ENCODE data around the gene TMEM63C. TPM values are rescaled to one million over a fixed set of nuclear protein-coding genes. Genes with fewer than 3 reads are reported as not detected.
A peak's percentile ranks its signal among the peaks of the same experiment; 100 is the strongest.

TMEM63C gene
- total and polyA plus RNA-seq, 8 donors: 0.14 to 8.8 (median 1.4) TPM; not detected in 2

- H3K9me3 ChIP-seq: no peaks in the 10 kb centered on the region
- peaks cover 0 to 5% (median 0%) of the 10 kb centered on the region in 3 donors for H3K27me3 ChIP-seq
- H3K4me3 ChIP-seq: no peak overlapping the region
- H3K36me3 ChIP-seq: no peaks in the 10 kb centered on the region
- no peak overlapping the region for H3K27ac ChIP-seq
- DNase-seq: no peak
- intact Hi-C loops (cut with DNase I; ENCODE audit: low total_unique reads): no loop called here
- WGBS, 5 donors: 47 to 54% (median 51%) methylated on average over 2 of the region's 2 CpGs
- TF ChIP-seq POLR2A (IDR thresholded peaks at IDR 0.05) (no peak), CTCF (IDR thresholded peaks at IDR 0.05) (no peak), POLR2AphosphoS5 (IDR thresholded peaks at IDR 0.05) (no peak), EP300 (IDR thresholded peaks at IDR 0.05) (no peak)
- H3K4me1 ChIP-seq: no peaks in the 10 kb centered on the region
These were observed 60.4 kb downstream of the TMEM63C start for GRCh38 chr14:77241955-77242354.

- no peak overlapping the region for H3K27ac ChIP-seq
- no peak for DNase-seq
- H3K9me3 ChIP-seq: no peaks in the 10 kb centered on the region
- 65 to 78% (median 75%) methylated on average over 12 of the region's 12 CpGs for WGBS, 5 donors
- no peaks in the 10 kb centered on the region for H3K36me3 ChIP-seq
- TF ChIP-seq POLR2A (IDR thresholded peaks at IDR 0.05): no peak
- no peak for TF ChIP-seq EP300 (IDR thresholded peaks at IDR 0.05)
- TF ChIP-seq CTCF (IDR thresholded peaks at IDR 0.05): no peak
- no peak for TF ChIP-seq POLR2AphosphoS5 (IDR thresholded peaks at IDR 0.05)
- no peaks in the 10 kb centered on the region for H3K27me3 ChIP-seq
- H3K4me3 ChIP-seq: no peak overlapping the region
- intact Hi-C loops (cut with DNase I; ENCODE audit: low total_unique reads): no loop called here
- no peaks in the 10 kb centered on the region for H3K4me1 ChIP-seq
These were observed 61.2 kb downstream of the TMEM63C start for GRCh38 chr14:77242752-77243151.

DNA sequence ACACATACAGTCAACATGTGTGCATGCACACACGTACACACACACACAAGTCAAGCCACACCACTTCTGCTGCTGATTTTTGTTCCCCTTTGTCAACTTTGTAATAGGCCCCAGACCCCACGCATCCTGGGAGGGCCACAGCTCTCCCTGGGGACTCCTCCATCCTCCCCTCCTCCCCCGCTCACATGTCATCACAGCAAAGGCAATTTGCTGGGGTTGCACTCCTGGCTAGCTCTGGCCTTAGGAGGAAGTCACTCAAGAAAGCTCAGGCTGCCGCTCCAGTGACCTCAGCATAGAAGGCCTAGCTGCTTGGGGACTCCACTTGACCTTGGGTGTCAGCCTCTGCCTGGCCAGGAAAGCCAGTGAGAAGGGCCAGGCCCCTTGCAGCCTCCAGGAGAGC lies 62.3 kb downstream of the TMEM63C start:
- Histone ChIP-seq H3K36me3 (no peaks in the 10 kb centered on the region), H3K27me3 (no peaks in the 10 kb centered on the region), H3K27ac (no peak overlapping the region), H3K4me3 (no peak overlapping the region), H3K4me1 (no peaks in the 10 kb centered on the region), H3K9me3 (no peaks in the 10 kb centered on the region)
- no peak for TF ChIP-seq POLR2AphosphoS5 (IDR thresholded peaks at IDR 0.05)
- no peak for TF ChIP-seq EP300 (IDR thresholded peaks at IDR 0.05)
- no peak for TF ChIP-seq CTCF (IDR thresholded peaks at IDR 0.05)
- TF ChIP-seq POLR2A (IDR thresholded peaks at IDR 0.05): no peak
- DNase-seq: peak in 1 of 2 donors; percentile 21
- intact Hi-C loops (cut with DNase I; ENCODE audit: low total_unique reads): no loop called here
- 76 to 86% (median 84%) methylated on average over 4 of the region's 4 CpGs for WGBS, 5 donors

DNA sequence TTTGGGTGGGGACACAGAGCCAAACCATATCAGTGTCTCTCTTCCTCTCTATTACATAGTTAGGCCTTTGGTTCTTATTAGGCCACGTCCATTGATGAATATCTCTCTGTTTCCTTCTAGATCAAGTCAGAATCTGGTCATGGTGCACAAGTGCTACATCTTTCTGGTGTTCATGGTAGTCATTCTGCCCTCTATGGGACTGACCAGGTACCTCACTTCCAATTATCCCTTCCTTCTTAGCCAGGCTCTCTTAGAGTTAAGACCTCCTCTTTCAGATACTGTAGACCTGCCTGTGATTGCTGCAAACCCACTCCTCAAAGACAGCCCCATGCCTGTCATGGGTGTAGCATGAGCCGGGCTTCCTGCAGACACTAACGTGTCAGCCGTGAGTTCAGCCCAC lies 64.2 kb downstream of the TMEM63C start:
- intact Hi-C loops (cut with DNase I; ENCODE audit: low total_unique reads): no loop called here
- 72 to 87% (median 75%) methylated on average over 4 of the region's 4 CpGs for WGBS, 5 donors
- TF ChIP-seq EP300 (IDR thresholded peaks at IDR 0.05) (no peak), POLR2AphosphoS5 (IDR thresholded peaks at IDR 0.05) (no peak), POLR2A (IDR thresholded peaks at IDR 0.05) (no peak), CTCF (IDR thresholded peaks at IDR 0.05) (no peak)
- H3K36me3 ChIP-seq: no peaks in the 10 kb centered on the region
- DNase-seq: no peak
- no peaks in the 10 kb centered on the region for H3K9me3 ChIP-seq
- no peaks in the 10 kb centered on the region for H3K4me1 ChIP-seq
- no peak overlapping the region for H3K4me3 ChIP-seq
- H3K27me3 ChIP-seq: no peaks in the 10 kb centered on the region
- H3K27ac ChIP-seq: no peak overlapping the region
